ENCODE data around the gene IMMP1L.

- TF ChIP-seq CTCF (IDR thresholded peaks at IDR 0.05) (no peak), POLR2A (IDR thresholded peaks at IDR 0.05) (no peak), EP300 (IDR thresholded peaks at IDR 0.05) (no peak)
These were observed 19.8 kb upstream of the IMMP1L start for GRCh38 chr11:31529189-31529588.
